AG04450 (cell line): ENCODE measurements around the gene ADGB. TPM values are rescaled to one million over a fixed set of nuclear protein-coding genes. Genes with fewer than 3 reads are reported as not detected.

Experiments
- CTCF ChIA-PET: fragments of 300-600, 350-600 bp; formaldehyde crosslinking; extraction: SDS; loops from one replicate; lab custom pipeline; 2022; ENCODE audit warnings: antibody characterized with exemption, inconsistent platforms; lab: Charles Lee
- POLR2A ChIA-PET: fragments of 350-600 bp; formaldehyde crosslinking; extraction: SDS; loops from one replicate; lab custom pipeline; 2021; ENCODE audit warnings: antibody characterized with exemption, inconsistent platforms; lab: Yijun Ruan, JAX
- DNase-seq: peaks from one replicate; pipeline ENCODE4 v3.0.0-alpha.2; 2011; ENCODE audit warnings: low read depth, low spot score
- H3K27ac ChIP-seq: one replicate; pipeline ENCODE4 v1.5.1; 2012; ENCODE audit warnings: low read depth, low read length, control low read depth
- H3K27me3 ChIP-seq: one replicate; pipeline ENCODE4 v1.6.0; 2012; ENCODE audit warnings: low read length; ENCODE audit not compliant: control insufficient read depth, insufficient read depth
- H3K4me3 ChIP-seq: 2 replicates; pipeline ENCODE4 v1.5.1; 2011; ENCODE audit warnings: mild to moderate bottlenecking, low read depth, low read length, control low read depth
- H3K9me3 ChIP-seq: 2 replicates; pipeline ENCODE4 v1.5.1; 2012; ENCODE audit warnings: low read length; ENCODE audit not compliant: control insufficient read depth, insufficient read depth
- CTCF ChIP-seq: IDR thresholded peaks from 2 replicates; pipeline ENCODE4 v1.5.1; 2011; ENCODE audit warnings: low read depth, low read length, control low read depth, inconsistent platforms
- polyA plus RNA-seq: library from polyadenylated mRNA; depleted of rRNA; stranded (reverse); fragments of >200 nt; gene quantifications from 2 replicates; pipeline ENCODE4 v1.2.3, GENCODE V29; 2011

ADGB gene
- polyA plus RNA-seq, 1 experiment, result not detected

GRCh38 chr6:146859795-146860495 is 261.2 kb downstream of the ADGB start:
- no peak for DNase-seq
- POLR2A ChIA-PET, result no interaction called here
- Histone ChIP-seq H3K27me3 (no peaks in the 10 kb centered on the region), H3K27ac (no peak overlapping the region), H3K9me3 (no peaks in the 10 kb centered on the region), H3K4me3 (no peak overlapping the region)
- CTCF ChIA-PET, result no interaction called here
- no peak for TF ChIP-seq CTCF

- no peak for DNase-seq
- Histone ChIP-seq H3K9me3 (no peaks in the 10 kb centered on the region), H3K27ac (no peak overlapping the region), H3K27me3 (no peaks in the 10 kb centered on the region), H3K4me3 (no peak overlapping the region)
- ChIA-PET POLR2A (no interaction called here), CTCF (no interaction called here)
- TF ChIP-seq CTCF, result no peak
Observed at GRCh38 chr6:146860583-146860982, 261.8 kb downstream of the ADGB start.

GRCh38 chr6:146861029-146861563 is 262.3 kb downstream of the ADGB start:
- Histone ChIP-seq H3K4me3 (no peak overlapping the region), H3K27me3 (no peaks in the 10 kb centered on the region), H3K27ac (no peak overlapping the region), H3K9me3 (no peaks in the 10 kb centered on the region)
- ChIA-PET CTCF (no interaction called here), POLR2A (no interaction called here)
- no peak for DNase-seq
- TF ChIP-seq CTCF, result no peak

- no peak for TF ChIP-seq CTCF
- no peak for DNase-seq
- ChIA-PET POLR2A (no interaction called here), CTCF (no interaction called here)
- Histone ChIP-seq H3K27ac (no peak overlapping the region), H3K27me3 (no peaks in the 10 kb centered on the region), H3K9me3 (no peaks in the 10 kb centered on the region), H3K4me3 (no peak overlapping the region)
Observed at GRCh38 chr6:146861716-146862115, 262.9 kb downstream of the ADGB start.

GRCh38 chr6:146862508-146862919 is 263.7 kb downstream of the ADGB start:
- POLR2A ChIA-PET, result interaction anchor here (0.6 kb wide), 2 partner anchors 467 to 1283 kb away, joined by 9 to 11 read pairs; no protein-coding TSS in a partner anchor
- Histone ChIP-seq H3K27ac (no peak overlapping the region), H3K4me3 (no peak overlapping the region), H3K27me3 (no peaks in the 10 kb centered on the region), H3K9me3 (no peaks in the 10 kb centered on the region)
- DNase-seq, result no peak
- TF ChIP-seq CTCF, result no peak
- CTCF ChIA-PET, result no interaction called here
